IPS-18c (cell line): Measurements from ENCODE around the gene KRTAP19-4.
"Not testable (repeated sequence)": the region's sequence is repeated elsewhere in the genome, so short reads cannot be mapped to it uniquely, and the experiment has no call there.

Experiments used
- H3K4me3 ChIP-seq: 2 replicates; pipeline ENCODE4 v1.7.0; 2013; ENCODE audit warnings: low read depth, mild to moderate bottlenecking, low read length, moderate library complexity; ENCODE audit not compliant: insufficient read depth
- H3K9me3 ChIP-seq: one replicate; pipeline ENCODE4 v1.6.1; 2013; ENCODE audit warnings: mild to moderate bottlenecking, low read length, moderate library complexity; ENCODE audit not compliant: control insufficient read depth, insufficient read depth

KRTAP19-4 gene

GRCh38 chr21:30497065-30497464 is at the start of gene KRTAP19-4:
KRTAP19-4 (minus strand) TSS chr21:30497165; CDS start chr21:30497110, 55 bp downstream.
- no peak within 1 kb of the TSS for H3K4me3 ChIP-seq
- no peaks in the 10 kb centered on the region for H3K9me3 ChIP-seq

DNA sequence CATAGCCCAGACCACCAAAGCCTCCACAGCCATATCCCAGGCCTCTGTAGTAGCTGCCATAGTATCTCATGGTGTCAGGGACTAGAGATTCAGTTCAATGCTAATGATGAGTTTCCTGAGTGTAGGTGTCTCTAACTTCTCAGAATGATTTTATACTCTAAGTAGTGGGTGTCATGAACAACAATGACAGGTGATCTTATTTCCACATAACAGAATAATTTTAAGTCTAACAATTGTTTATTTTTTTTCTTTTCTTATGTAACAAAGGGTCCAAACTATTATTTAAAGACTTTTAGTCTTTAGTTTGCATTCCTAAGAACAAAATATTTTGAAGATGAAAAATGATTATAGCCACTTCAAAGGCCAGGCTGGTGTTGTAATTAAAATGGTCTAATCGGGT is 44.8 kb upstream of the KRTAP19-4 start, which contains the start of gene KRTAP19-6:
TSS of gene KRTAP19-6 (minus strand) at position 101 of the 400 bp plus-strand sequence. CDS start at position 70, 31 bp downstream.
- no peak within 1 kb of the TSS for H3K4me3 ChIP-seq
- no peaks in the 10 kb centered on the region for H3K9me3 ChIP-seq

DNA sequence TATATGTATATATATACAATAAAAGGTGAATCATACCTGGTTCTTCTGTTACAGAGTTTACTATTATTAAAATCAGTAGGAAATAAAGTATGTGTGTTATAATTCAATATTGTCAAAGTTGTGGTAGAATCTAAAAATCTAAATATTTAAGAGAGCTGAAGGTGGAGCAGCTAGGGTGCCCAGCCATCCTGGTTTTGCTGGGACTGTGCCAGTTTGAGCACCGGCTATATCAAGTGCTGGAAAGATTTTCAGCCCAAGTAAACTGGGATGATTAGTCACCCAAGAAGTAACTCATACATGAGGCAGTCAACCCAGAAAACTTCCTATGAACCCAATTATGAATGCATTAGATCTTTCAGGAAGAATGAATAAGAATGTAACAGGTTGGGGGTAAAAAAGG is 21.9 kb upstream of the KRTAP19-4 start:
- Histone ChIP-seq H3K9me3 (no peaks in the 10 kb centered on the region), H3K4me3 (no peak overlapping the region)

- Histone ChIP-seq H3K9me3 (no peaks in the 10 kb centered on the region), H3K4me3 (no peak overlapping the region)
Observed at GRCh38 chr21:30515681-30516080, 18.7 kb upstream of the KRTAP19-4 start.

- not testable (repeated sequence) for H3K4me3 ChIP-seq, H3K9me3 ChIP-seq
Observed at GRCh38 chr21:30505621-30506205, 8.7 kb upstream of the KRTAP19-4 start.

DNA sequence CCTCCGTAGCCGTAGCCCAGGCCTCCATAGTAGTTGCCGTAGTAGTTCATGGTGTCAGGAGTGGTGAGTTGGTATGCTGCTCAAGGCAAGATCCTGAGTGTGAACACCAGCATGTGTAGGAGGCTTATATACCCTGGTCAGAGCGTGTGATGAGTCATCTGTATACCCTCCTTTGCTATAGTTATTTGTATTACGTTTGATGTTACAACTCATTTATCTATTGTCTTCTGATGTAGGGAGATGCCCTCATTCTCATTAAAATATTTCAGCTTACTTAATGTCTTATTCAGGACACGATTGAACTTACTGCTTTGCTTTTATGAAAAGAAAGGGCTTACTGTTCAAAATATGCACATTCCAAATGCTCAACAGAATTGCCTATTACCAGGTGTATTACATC is 5.1 kb upstream of the KRTAP19-4 start, which contains the start of gene KRTAP19-5:
TSS of gene KRTAP19-5 (minus strand) at position 101 of the 400 bp plus-strand sequence. CDS start at position 50, 51 bp downstream.
- H3K4me3 ChIP-seq, result no peak within 1 kb of the TSS
- H3K9me3 ChIP-seq, result no peaks in the 10 kb centered on the region

- no peak within 1 kb of the TSS for H3K4me3 ChIP-seq
Observed at GRCh38 chr21:30491963-30492428, 5.0 kb downstream of the KRTAP19-4 start, which contains the start of gene KRTAP19-3. KRTAP19-3 (minus strand) TSS chr21:30492013; CDS start chr21:30491957, 56 bp downstream.

GRCh38 chr21:30487336-30487735 is 9.6 kb downstream of the KRTAP19-4 start, which contains the start of gene KRTAP19-2:
KRTAP19-2 (minus strand) TSS chr21:30487436; CDS start chr21:30487348, 88 bp downstream.
- H3K9me3 ChIP-seq, result peaks cover 14% of the 10 kb centered on the region
- no peak within 1 kb of the TSS for H3K4me3 ChIP-seq

More at GRCh38 chr21:30491963-30492428, 5.0 kb downstream of the KRTAP19-4 start, which contains the start of gene KRTAP19-3:
- peaks cover 5% of the 10 kb centered on the region for H3K9me3 ChIP-seq

DNA sequence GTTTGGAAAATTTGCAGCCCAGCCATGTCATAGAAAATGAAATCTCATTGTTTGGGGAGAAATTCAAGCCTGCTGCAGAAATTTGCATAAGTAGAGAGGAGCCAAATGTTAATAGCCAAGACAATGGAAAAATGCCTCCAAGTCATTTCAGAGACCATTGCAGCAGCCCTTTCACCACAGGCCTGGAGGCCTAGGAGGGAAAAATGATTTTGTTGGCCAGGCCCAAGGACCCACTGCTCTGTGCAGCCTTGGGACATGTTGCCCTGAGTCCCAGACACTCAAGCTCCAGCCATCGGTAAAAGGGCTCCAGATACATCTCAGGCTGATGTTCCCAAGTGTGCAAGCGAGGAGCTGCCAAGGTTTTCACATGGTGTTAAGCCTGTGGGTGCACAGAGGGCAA is 10.8 kb downstream of the KRTAP19-4 start:
- H3K9me3 ChIP-seq, result peaks cover 14% of the 10 kb centered on the region
- H3K4me3 ChIP-seq, result no peak overlapping the region

DNA sequence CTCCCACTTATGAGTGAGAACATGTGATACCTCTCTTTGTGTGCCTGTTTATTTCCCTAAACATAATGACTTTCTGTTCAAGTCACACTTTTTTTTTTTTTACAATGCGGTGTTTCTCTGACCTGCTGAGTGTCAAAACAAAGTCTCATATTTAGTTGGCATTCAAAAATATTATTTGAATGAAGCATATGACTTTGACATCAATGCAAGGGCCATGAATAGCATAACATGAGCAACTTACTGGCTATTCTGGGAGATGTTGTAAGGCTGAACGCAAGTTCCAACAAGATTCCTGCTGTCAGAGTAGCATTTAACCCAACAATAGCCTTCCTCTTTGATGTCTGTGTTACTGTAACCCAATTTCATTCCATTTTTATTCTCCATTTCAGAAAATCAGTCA is 14.8 kb downstream of the KRTAP19-4 start:
- Histone ChIP-seq H3K4me3 (no peak overlapping the region), H3K9me3 (peaks cover 10% of the 10 kb centered on the region)

DNA sequence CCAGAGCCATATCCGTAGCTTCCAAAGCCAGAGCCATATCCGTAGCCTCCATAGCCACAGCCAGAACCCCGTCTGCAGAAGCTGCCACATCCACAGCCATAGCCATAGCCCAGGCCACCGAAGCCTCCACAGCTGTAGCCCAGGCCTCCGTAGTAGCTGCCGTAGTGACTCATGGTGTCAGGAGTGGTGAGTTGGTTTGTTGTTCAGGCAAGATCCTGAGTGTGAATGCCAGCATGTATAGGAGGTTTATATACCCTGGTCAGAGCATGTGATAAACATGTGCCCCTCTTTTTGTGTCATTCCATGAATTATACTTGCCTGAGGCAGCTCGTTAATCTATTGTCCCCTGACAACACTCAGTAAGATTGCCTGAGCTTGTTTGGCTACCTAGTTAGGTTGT is 16.8 kb downstream of the KRTAP19-4 start, which contains the start of gene KRTAP19-1:
TSS of gene KRTAP19-1 (minus strand) at position 223 of the 400 bp plus-strand sequence. CDS start at position 173, 50 bp downstream.
- no peak within 1 kb of the TSS for H3K4me3 ChIP-seq
- no peaks in the 10 kb centered on the region for H3K9me3 ChIP-seq

DNA sequence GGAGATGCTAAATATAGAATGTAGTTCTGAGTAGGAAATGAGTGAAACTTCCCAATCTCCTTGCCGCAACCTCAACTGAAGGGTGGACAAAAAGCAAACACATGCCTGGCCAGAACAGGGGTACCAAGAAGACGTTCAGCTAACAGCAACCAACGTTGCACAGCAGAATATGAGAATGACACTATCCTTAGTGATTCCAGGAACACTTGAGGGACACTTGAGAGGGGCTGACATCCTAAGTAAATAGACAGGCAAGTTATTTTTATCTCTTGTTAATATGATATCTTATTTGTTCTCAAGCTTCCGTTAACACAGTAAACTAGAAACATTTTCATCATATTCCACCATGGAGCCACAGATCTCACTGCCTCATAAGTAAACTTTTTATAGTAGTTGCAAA is 17.7 kb downstream of the KRTAP19-4 start:
- no peak overlapping the region for H3K4me3 ChIP-seq
- no peaks in the 10 kb centered on the region for H3K9me3 ChIP-seq

DNA sequence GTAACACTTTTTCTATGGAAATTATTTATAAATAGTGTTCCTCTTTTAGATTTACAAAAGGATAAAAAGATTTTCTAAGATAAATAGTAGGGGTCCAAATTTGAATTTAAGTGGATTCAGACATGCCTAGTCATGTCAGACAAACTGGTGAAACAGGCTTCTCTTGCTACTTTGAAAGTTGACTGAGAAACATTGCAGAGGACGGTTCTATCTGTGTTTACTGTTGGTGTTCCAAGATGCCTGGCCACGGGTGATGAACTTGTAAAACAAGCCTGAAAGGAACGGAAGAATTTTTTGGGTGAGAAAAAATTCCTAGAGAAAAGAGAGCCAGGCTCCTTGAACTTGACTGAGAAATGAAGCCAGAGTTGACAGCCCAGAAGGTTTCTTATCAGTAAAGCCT is 19.0 kb downstream of the KRTAP19-4 start:
- H3K9me3 ChIP-seq, result no peaks in the 10 kb centered on the region
- H3K4me3 ChIP-seq, result no peak overlapping the region

- H3K4me3 ChIP-seq, result no peak overlapping the region
- H3K9me3 ChIP-seq, result no peaks in the 10 kb centered on the region
Observed at GRCh38 chr21:30468900-30469714, 27.9 kb downstream of the KRTAP19-4 start.

- no peaks in the 10 kb centered on the region for H3K9me3 ChIP-seq
- no peak overlapping the region for H3K4me3 ChIP-seq
Observed at GRCh38 chr21:30463713-30464112, 33.3 kb downstream of the KRTAP19-4 start.

GRCh38 chr21:30448514-30448913 is 48.5 kb downstream of the KRTAP19-4 start:
- Histone ChIP-seq H3K4me3 (no peak overlapping the region), H3K9me3 (no peaks in the 10 kb centered on the region)

- no peak overlapping the region for H3K4me3 ChIP-seq
- no peaks in the 10 kb centered on the region for H3K9me3 ChIP-seq
Observed at GRCh38 chr21:30447056-30447455, 49.9 kb downstream of the KRTAP19-4 start.
